ENCODE data around the gene FOXO3.
"Not testable (repeated sequence)": the region's sequence is repeated elsewhere in the genome, so short reads cannot be mapped to it uniquely, and the experiment has no call there.

Gene FOXO3

GRCh38 chr6:108681721-108682120 is 121.0 kb downstream of the FOXO3 start:
- DNase-seq (ENCODE audit: low read depth in 3 of 3, low spot score in 1 of 3) = not testable (repeated sequence)

- DNase-seq (ENCODE audit: low read depth in 3 of 3, low spot score in 1 of 3) = not testable (repeated sequence)
These were observed 121.8 kb downstream of the FOXO3 start for GRCh38 chr6:108682383-108683119.

GRCh38 chr6:108683976-108684375 is 123.3 kb downstream of the FOXO3 start:
- not testable (repeated sequence) for DNase-seq (ENCODE audit: low read depth in 3 of 3, low spot score in 1 of 3)

- no peak for DNase-seq (ENCODE audit: low read depth in 3 of 3, low spot score in 1 of 3)
These were observed 124.1 kb downstream of the FOXO3 start for GRCh38 chr6:108684771-108685329.

- no peak for DNase-seq (ENCODE audit: low read depth in 3 of 3, low spot score in 1 of 3)
These were observed 125.3 kb downstream of the FOXO3 start for GRCh38 chr6:108685970-108686369.

GRCh38 chr6:108686896-108687295 is 126.2 kb downstream of the FOXO3 start:
- no peak for DNase-seq (ENCODE audit: low read depth in 3 of 3, low spot score in 1 of 3)

GRCh38 chr6:108687921-108688320 is 127.2 kb downstream of the FOXO3 start:
- DNase-seq (ENCODE audit: low read depth in 3 of 3, low spot score in 1 of 3) = no peak

GRCh38 chr6:108689272-108690161 is 128.8 kb downstream of the FOXO3 start:
- no peak for DNase-seq (ENCODE audit: low read depth in 3 of 3, low spot score in 1 of 3)

GRCh38 chr6:108690326-108691049 is 129.8 kb downstream of the FOXO3 start:
- no peak for DNase-seq (ENCODE audit: low read depth in 3 of 3, low spot score in 1 of 3)

GRCh38 chr6:108693430-108694154 is 132.9 kb downstream of the FOXO3 start:
- DNase-seq (ENCODE audit: low read depth in 3 of 3, low spot score in 1 of 3) = no peak

GRCh38 chr6:108694816-108695215 is 134.1 kb downstream of the FOXO3 start:
- DNase-seq (ENCODE audit: low read depth in 3 of 3, low spot score in 1 of 3) = no peak

- no peak for DNase-seq (ENCODE audit: low read depth in 3 of 3, low spot score in 1 of 3)
These were observed 136.9 kb downstream of the FOXO3 start for GRCh38 chr6:108697561-108698161.

- DNase-seq (ENCODE audit: low read depth in 3 of 3, low spot score in 1 of 3) = no peak
These were observed 138.0 kb downstream of the FOXO3 start for GRCh38 chr6:108698593-108699289.

GRCh38 chr6:108699290-108700041 is 138.7 kb downstream of the FOXO3 start:
- DNase-seq (ENCODE audit: low read depth in 3 of 3, low spot score in 1 of 3) = no peak

GRCh38 chr6:108702106-108702851 is 141.6 kb downstream of the FOXO3 start:
- DNase-seq (ENCODE audit: low read depth in 3 of 3, low spot score in 1 of 3) = no peak

GRCh38 chr6:108706649-108707048 is 145.9 kb downstream of the FOXO3 start:
- no peak for DNase-seq (ENCODE audit: low read depth in 3 of 3, low spot score in 1 of 3)

GRCh38 chr6:108707328-108707976 is 146.7 kb downstream of the FOXO3 start:
- no peak for DNase-seq (ENCODE audit: low read depth in 3 of 3, low spot score in 1 of 3)

GRCh38 chr6:108710030-108710429 is 149.3 kb downstream of the FOXO3 start:
- no peak for DNase-seq (ENCODE audit: low read depth in 3 of 3, low spot score in 1 of 3)

All from stimulated activated CD4-positive, alpha-beta T cell treated with anti-CD3 and anti-CD28 coated beads, TNF-alpha, amount 100 ng/mL, for 1 hour (primary cell).